Mesothelial cell of epicardium (in vitro differentiated cells): ENCODE data around the gene FRYL. TPM values are rescaled to one million over a fixed set of nuclear protein-coding genes. Genes with fewer than 3 reads are reported as not detected.
"Not testable (repeated sequence)": the region's sequence is repeated elsewhere in the genome, so short reads cannot be mapped to it uniquely, and the experiment has no call there.

Experiments used
- DNase-seq, 2 experiments: peaks; one replicate each; pipeline ENCODE4 v3.0.0; 2021; ENCODE audit warnings: low spot score in 2 of 2; ENCODE audit not compliant: unreplicated experiment in 2 of 2
- H3K27ac Mint-ChIP-seq: 2 replicates; pipeline ENCODE4 v1.8.0; 2021; ENCODE audit warnings: mixed read lengths
- H3K27me3 Mint-ChIP-seq: 2 replicates; pipeline ENCODE4 v1.8.0; 2021; ENCODE audit warnings: low read depth, mixed read lengths
- H3K36me3 Mint-ChIP-seq: 2 replicates; pipeline ENCODE4 v1.8.0; 2021; ENCODE audit warnings: mixed read lengths
- H3K4me1 Mint-ChIP-seq: 2 replicates; pipeline ENCODE4 v1.8.0; 2021; ENCODE audit warnings: mixed read lengths
- H3K4me3 Mint-ChIP-seq: 2 replicates; pipeline ENCODE4 v1.8.0; 2021; ENCODE audit warnings: mild to moderate bottlenecking, moderate library complexity, mixed read lengths
- H3K9me3 Mint-ChIP-seq: 2 replicates; pipeline ENCODE4 v1.8.0; 2021; ENCODE audit warnings: mixed read lengths
- CTCF ChIP-seq: fragments of 200-600 bp; sonication (generic); IDR thresholded peaks from one replicate; pipeline ENCODE4 v1.5.0; 2021; ENCODE audit warnings: antibody characterized with exemption; ENCODE audit not compliant: unreplicated experiment
- total RNA-seq: library from RNA; stranded (reverse); gene quantifications from 3 replicates; pipeline ENCODE4 v1.2.1, GENCODE V29; 2021

The FRYL gene
- total RNA-seq = 55.5 to 57.0 TPM (median 56.8 TPM) in 3 replicates

GRCh38 chr4:48779998-48780864, at the start of gene FRYL:
Gene FRYL, minus strand, starts transcription at chr4:48780279. Its CDS starts 145,869 bp downstream, at chr4:48634410.
- H3K36me3 Mint-ChIP-seq = no peaks in the 10 kb centered on the region
- TF ChIP-seq CTCF = no peak
- no peaks in the 10 kb centered on the region for H3K9me3 Mint-ChIP-seq
- H3K4me3 Mint-ChIP-seq = peak within 1 kb of the TSS; percentile 96
- H3K4me1 Mint-ChIP-seq = peaks cover 46% of the 10 kb centered on the region
- no peaks in the 10 kb centered on the region for H3K27me3 Mint-ChIP-seq
- H3K27ac Mint-ChIP-seq = peak within 1 kb of the TSS; percentile 99
- DNase-seq = peak; percentile 99

GRCh38 chr4:48827622-48828021, 47.5 kb upstream of the FRYL start:
- H3K4me3 Mint-ChIP-seq = no peak overlapping the region
- H3K27me3 Mint-ChIP-seq = peaks cover 15% of the 10 kb centered on the region
- no peak for DNase-seq
- peaks cover 15% of the 10 kb centered on the region for H3K4me1 Mint-ChIP-seq
- no peak for TF ChIP-seq CTCF
- H3K36me3 Mint-ChIP-seq = no peaks in the 10 kb centered on the region
- no peak overlapping the region for H3K27ac Mint-ChIP-seq
- H3K9me3 Mint-ChIP-seq = peaks cover 2% of the 10 kb centered on the region

- not testable (repeated sequence) for H3K27ac Mint-ChIP-seq, DNase-seq, H3K36me3 Mint-ChIP-seq, H3K4me1 Mint-ChIP-seq, H3K4me3 Mint-ChIP-seq
- peaks cover 26% of the 10 kb centered on the region for H3K9me3 Mint-ChIP-seq
- peaks cover 27% of the 10 kb centered on the region for H3K27me3 Mint-ChIP-seq
These were observed 41.4 kb upstream of the FRYL start for GRCh38 chr4:48821431-48821830.

GRCh38 chr4:48816971-48817370, 36.9 kb upstream of the FRYL start:
- Mint-ChIP-seq H3K27me3 (peaks cover 14% of the 10 kb centered on the region), H3K9me3 (peaks cover 17% of the 10 kb centered on the region), H3K27ac (no peak overlapping the region), H3K4me1 (peaks cover 2% of the 10 kb centered on the region), H3K4me3 (no peak overlapping the region), H3K36me3 (no peaks in the 10 kb centered on the region)
- no peak for DNase-seq
- no peak for TF ChIP-seq CTCF

- H3K27me3 Mint-ChIP-seq = peaks cover 14% of the 10 kb centered on the region
- H3K27ac Mint-ChIP-seq, H3K4me3 Mint-ChIP-seq, DNase-seq, H3K36me3 Mint-ChIP-seq, H3K4me1 Mint-ChIP-seq: not testable (repeated sequence)
- peaks cover 11% of the 10 kb centered on the region for H3K9me3 Mint-ChIP-seq
These were observed 36.2 kb upstream of the FRYL start for GRCh38 chr4:48816297-48816696.

- TF ChIP-seq CTCF = no peak
- DNase-seq = no peak
- H3K4me1 Mint-ChIP-seq = peaks cover 2% of the 10 kb centered on the region
- H3K9me3 Mint-ChIP-seq = peaks cover 8% of the 10 kb centered on the region
- no peaks in the 10 kb centered on the region for H3K36me3 Mint-ChIP-seq
- H3K27ac Mint-ChIP-seq = no peak overlapping the region
- peaks cover 8% of the 10 kb centered on the region for H3K27me3 Mint-ChIP-seq
- no peak overlapping the region for H3K4me3 Mint-ChIP-seq
These were observed 35.4 kb upstream of the FRYL start for GRCh38 chr4:48815483-48815882.
